Spleen (tissue), 11 donors: ENCODE results near the gene PLD2. TPM values are rescaled to one million over a fixed set of nuclear protein-coding genes. Genes with fewer than 3 reads are reported as not detected.

Source experiments
- DNase-seq: peaks from one replicate; pipeline ENCODE4 v3.0.0-alpha.2; 2020
- H3K27ac ChIP-seq, 8 donors: fragments of 200-600 bp; sonication (generic) in 7 of 8; 1 replicate in 4 of 8; 2 replicates in 4 of 8; pipeline versions ENCODE4 v1.5.0 to v1.8.0; 2016 to 2021; ENCODE audit warnings: inconsistent platforms in 4 of 8, mild to moderate bottlenecking in 4 of 8, moderate library complexity in 1 of 8
- H3K27me3 ChIP-seq, 7 donors: fragments of 200-600 bp; sonication (generic) in 6 of 7; replicated peaks in 1 of 7; 1 replicate in 4 of 7; 2 replicates in 3 of 7; pipeline versions ENCODE4 v1.5.0 to v1.8.0; 2016 to 2021; ENCODE audit warnings: inconsistent platforms in 3 of 7, mild to moderate bottlenecking in 1 of 7
- H3K36me3 ChIP-seq, 6 donors: fragments of 200-600 bp; sonication (generic) in 5 of 6; 1 replicate in 4 of 6; 2 replicates in 2 of 6; pipeline versions ENCODE4 v1.5.0 to v1.8.0; 2016 to 2021; ENCODE audit warnings: inconsistent platforms in 2 of 6
- H3K4me1 ChIP-seq, 6 donors: fragments of 200-600 bp; sonication (generic) in 5 of 6; 1 replicate in 3 of 6; 2 replicates in 3 of 6; pipeline versions ENCODE4 v1.5.0 to v1.8.0; 2016 to 2021; ENCODE audit warnings: inconsistent platforms in 3 of 6
- H3K4me3 ChIP-seq, 8 donors: fragments of 200-600 bp; sonication (generic) in 7 of 8; 1 replicate in 4 of 8; 2 replicates in 4 of 8; pipeline versions ENCODE4 v1.5.0 to v1.8.0; 2016 to 2021; ENCODE audit warnings: inconsistent platforms in 4 of 8, mild to moderate bottlenecking in 4 of 8, moderate library complexity in 2 of 8
- H3K9me3 ChIP-seq, 8 donors: fragments of 200-600 bp; sonication (generic) in 7 of 8; 1 replicate in 4 of 8; 2 replicates in 4 of 8; pipeline versions ENCODE4 v1.5.0 to v1.8.0; 2016 to 2021; ENCODE audit warnings: inconsistent platforms in 4 of 8
- POLR2A ChIP-seq, 3 donors: fragments of 450-650 bp; IDR thresholded peaks; one replicate each; pipeline ENCODE4 v1.5.1; 2017; ENCODE audit warnings: antibody characterized with exemption in 3 of 3, mild to moderate bottlenecking in 1 of 3
- POLR2AphosphoS5 ChIP-seq, 3 donors: sonication (generic); formaldehyde crosslinking; IDR thresholded peaks; one replicate each; pipeline ENCODE4 v1.5.1; 2017; ENCODE audit warnings: antibody characterized with exemption in 3 of 3
- whole genome bisulfite sequencing, 5 donors: extraction: QIAGEN DNeasy Blood & Tissue Kit in 3 of 5; methylation state at CpG; one replicate each; pipeline versions ENCODE4 v1.1.5 to v1.1.7; 2013 to 2018; 5-methylcytosine and 5-hydroxymethylcytosine counted together
- intact Hi-C: fragments of 100-400 bp; cut with DNase I; formaldehyde crosslinking; loops from one replicate; pipeline ENCODE4 v1.15.0; 2023; ENCODE audit warnings: low total_unique reads
- polyA plus RNA-seq, 3 donors: library from polyadenylated mRNA; stranded (reverse); fragments of 200-250 nt; gene quantifications; one replicate each; pipeline ENCODE4 v1.2.1, GENCODE V29; 2013
- total RNA-seq, 7 donors: library from RNA; depleted of rRNA in 3 of 7; stranded (reverse); fragments of >200 nt in 3 of 7; fragmentation: NEBNext Ultra II Directional in 4 of 7; extraction: Animal tissue kit (Norgen Biotek cat#: 25700) in 4 of 7; gene quantifications; one replicate each; pipeline versions ENCODE4 v1.1.0 to v1.2.1, GENCODE V29; 2016 to 2021
- TF ChIP-seq, protein P1 (sequence below), 11 experiments: fragments of 200-600 bp in 7 of 11; fragments of 450-650 bp in 4 of 11; sonication (generic) in 4 of 11; IDR thresholded peaks in 8 of 11; conservative IDR thresholded peaks in 3 of 11; 1 replicate in 7 of 11; 2 replicates in 4 of 11; pipeline versions ENCODE4 v1.4.0 to v1.8.0; 2016 to 2021; ENCODE audit warnings: antibody characterized with exemption in 11 of 11, inconsistent platforms in 4 of 11, mild to moderate bottlenecking in 1 of 11
- donor health status: healthy with polysubstance abuse.
- donor health status: DM: no; HTN: no; CAD: no; lungs with moderate emphysema.
- donor health status: DM: no; HTN: no; CAD: no.
- donor health status: Bipolar disorder and iron deficiency.
- donor health status: healthy.
- donor health status: DM: no; HTN: no; CAD: no.
- donor health status: DM: yes; HTN: yes; CAD: no.

Gene PLD2
- total and polyA plus RNA-seq, 10 donors, result 6.0 to 42.0 (median 26.1) TPM

DNA sequence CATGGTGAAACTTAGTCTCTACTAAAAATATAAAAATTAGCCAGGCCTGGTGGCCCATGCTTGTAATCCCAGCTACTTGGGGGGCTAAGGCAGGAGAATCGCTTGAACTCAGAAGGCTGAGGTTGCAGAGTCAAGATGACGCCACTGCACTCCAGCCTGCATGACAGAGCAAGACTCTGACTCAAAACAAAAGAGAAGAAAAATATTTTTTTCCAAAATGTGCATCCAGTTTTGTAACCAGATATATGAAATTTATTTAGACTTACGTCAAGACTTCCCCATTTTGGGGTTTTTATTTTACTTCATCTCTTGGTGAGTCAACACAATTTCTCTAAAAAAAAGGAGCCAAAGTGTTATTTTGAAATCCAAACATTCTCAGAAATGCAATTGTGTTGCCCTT, 40.8 kb upstream of the PLD2 start:
- H3K27ac ChIP-seq, result peak overlapping the region in 7 of 8 donors; percentile 41 to 87 (median 77)
- no peaks in the 10 kb centered on the region for H3K9me3 ChIP-seq
- peaks cover 0 to 30% (median 7%) of the 10 kb centered on the region in 6 donors for H3K4me1 ChIP-seq
- no peak for DNase-seq
- H3K4me3 ChIP-seq, result no peak overlapping the region
- peak in 1 of 3 donors; percentile 43 for TF ChIP-seq POLR2AphosphoS5 (IDR thresholded peaks at IDR 0.05)
- no peak for TF ChIP-seq POLR2A (IDR thresholded peaks at IDR 0.05)
- intact Hi-C loops, result no loop called here
- no peaks in the 10 kb centered on the region for H3K27me3 ChIP-seq
- 46 to 66% (median 55%) methylated on average over 3 of the region's 3 CpGs for WGBS, 5 donors
- no peaks in the 10 kb centered on the region for H3K36me3 ChIP-seq

DNA sequence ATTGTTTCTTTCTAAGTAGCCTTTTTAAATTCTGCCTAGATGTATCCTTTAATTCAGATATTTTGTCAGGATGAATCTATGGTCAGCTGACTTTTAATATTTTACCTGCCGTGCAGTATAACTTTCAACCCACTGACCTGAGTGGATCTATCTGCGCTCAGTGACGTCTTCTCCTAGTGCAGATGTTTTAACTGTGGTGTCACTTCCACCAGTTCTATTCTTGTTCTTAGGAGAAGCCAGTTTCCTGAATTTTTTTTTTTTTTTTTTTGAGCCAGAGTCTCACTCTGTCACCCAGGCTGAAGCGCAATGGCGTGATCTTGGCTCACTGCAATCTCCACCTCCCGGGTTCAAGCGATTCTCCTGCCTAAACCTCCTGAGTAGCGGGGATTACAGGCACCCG, 40.2 kb upstream of the PLD2 start:
- Histone ChIP-seq H3K9me3 (no peaks in the 10 kb centered on the region), H3K4me3 (no peak overlapping the region), H3K4me1 (peaks cover 0 to 35% (median 9%) of the 10 kb centered on the region in 6 donors), H3K36me3 (no peaks in the 10 kb centered on the region), H3K27ac (peak overlapping the region in 6 of 8 donors; percentile 73 to 87 (median 82)), H3K27me3 (no peaks in the 10 kb centered on the region)
- DNase-seq, result no peak
- WGBS, 5 donors, result 70 to 76% (median 73%) methylated on average over 9 of the region's 9 CpGs
- TF ChIP-seq, protein P1, sequence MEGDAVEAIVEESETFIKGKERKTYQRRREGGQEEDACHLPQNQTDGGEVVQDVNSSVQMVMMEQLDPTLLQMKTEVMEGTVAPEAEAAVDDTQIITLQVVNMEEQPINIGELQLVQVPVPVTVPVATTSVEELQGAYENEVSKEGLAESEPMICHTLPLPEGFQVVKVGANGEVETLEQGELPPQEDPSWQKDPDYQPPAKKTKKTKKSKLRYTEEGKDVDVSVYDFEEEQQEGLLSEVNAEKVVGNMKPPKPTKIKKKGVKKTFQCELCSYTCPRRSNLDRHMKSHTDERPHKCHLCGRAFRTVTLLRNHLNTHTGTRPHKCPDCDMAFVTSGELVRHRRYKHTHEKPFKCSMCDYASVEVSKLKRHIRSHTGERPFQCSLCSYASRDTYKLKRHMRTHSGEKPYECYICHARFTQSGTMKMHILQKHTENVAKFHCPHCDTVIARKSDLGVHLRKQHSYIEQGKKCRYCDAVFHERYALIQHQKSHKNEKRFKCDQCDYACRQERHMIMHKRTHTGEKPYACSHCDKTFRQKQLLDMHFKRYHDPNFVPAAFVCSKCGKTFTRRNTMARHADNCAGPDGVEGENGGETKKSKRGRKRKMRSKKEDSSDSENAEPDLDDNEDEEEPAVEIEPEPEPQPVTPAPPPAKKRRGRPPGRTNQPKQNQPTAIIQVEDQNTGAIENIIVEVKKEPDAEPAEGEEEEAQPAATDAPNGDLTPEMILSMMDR (IDR thresholded peaks at IDR 0.05 in 8 of 11, conservative IDR thresholded peaks at IDR 0.05 in 3 of 11), result no peak
- TF ChIP-seq POLR2AphosphoS5 (IDR thresholded peaks at IDR 0.05) (no peak), POLR2A (IDR thresholded peaks at IDR 0.05) (no peak)
- intact Hi-C loops, result no loop called here

DNA sequence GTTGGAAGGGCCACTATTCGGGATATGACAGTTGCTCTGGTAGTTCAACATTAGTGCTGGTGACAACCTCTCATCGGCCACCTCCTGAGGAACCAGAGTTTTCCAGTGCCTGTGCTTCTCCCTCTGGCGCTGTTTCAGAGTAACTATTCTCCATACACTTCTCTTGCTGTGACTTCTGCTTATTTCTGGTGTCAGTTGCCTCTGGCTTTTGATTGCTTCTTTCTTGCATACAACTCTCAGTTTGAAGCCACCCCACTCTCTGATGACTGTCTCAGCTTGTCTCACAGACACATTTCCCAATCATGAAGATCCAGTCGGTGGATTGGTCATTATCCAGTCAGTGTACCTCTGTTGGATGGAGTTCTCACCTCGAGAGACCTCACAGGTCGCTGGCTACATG, 38.7 kb upstream of the PLD2 start:
- Histone ChIP-seq H3K4me3 (no peak overlapping the region), H3K4me1 (peaks cover 0 to 37% (median 9%) of the 10 kb centered on the region in 6 donors), H3K36me3 (no peaks in the 10 kb centered on the region), H3K27me3 (peaks cover 0 to 4% (median 0%) of the 10 kb centered on the region in 7 donors), H3K9me3 (no peaks in the 10 kb centered on the region), H3K27ac (peak overlapping the region in 3 of 8 donors; percentile 52 to 87 (median 62))
- intact Hi-C loops, result no loop called here
- WGBS, 5 donors, result 74 to 86% (median 79%) methylated on average over 6 of the region's 6 CpGs
- no peak for DNase-seq
- TF ChIP-seq POLR2A (IDR thresholded peaks at IDR 0.05) (no peak), POLR2AphosphoS5 (IDR thresholded peaks at IDR 0.05) (peak in 1 of 3 donors; percentile 45)
- TF ChIP-seq, protein P1 (IDR thresholded peaks at IDR 0.05 in 8 of 11, conservative IDR thresholded peaks at IDR 0.05 in 3 of 11), result no peak

DNA sequence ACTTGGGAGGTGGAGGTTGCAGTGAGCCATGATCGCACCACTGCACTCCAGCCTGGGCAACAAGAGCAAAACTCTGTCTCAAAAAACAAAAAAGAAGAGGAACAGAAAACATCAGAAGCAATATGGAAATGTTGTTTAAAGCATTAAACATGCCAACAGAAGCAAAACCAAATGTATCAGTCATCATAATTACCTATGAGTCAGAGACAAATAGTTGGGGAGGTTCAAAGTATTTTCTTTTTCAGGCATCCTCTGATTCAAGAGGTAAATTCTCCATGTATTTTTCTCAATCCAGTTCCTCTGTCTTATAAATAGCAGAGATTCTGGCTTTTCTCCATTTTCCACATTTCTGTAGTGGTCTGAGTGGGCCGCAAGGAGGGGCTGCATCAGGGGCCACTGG, 37.3 kb upstream of the PLD2 start:
- intact Hi-C loops, result no loop called here
- 91 to 98% (median 97%) methylated on average over 2 of the region's 2 CpGs for WGBS, 5 donors
- Histone ChIP-seq H3K4me3 (no peak overlapping the region), H3K27ac (no peak overlapping the region), H3K9me3 (no peaks in the 10 kb centered on the region), H3K36me3 (no peaks in the 10 kb centered on the region), H3K27me3 (peaks cover 0 to 4% (median 0%) of the 10 kb centered on the region in 7 donors), H3K4me1 (peaks cover 0 to 30% (median 7%) of the 10 kb centered on the region in 6 donors)
- TF ChIP-seq POLR2A (IDR thresholded peaks at IDR 0.05), result no peak
- no peak for TF ChIP-seq POLR2AphosphoS5 (IDR thresholded peaks at IDR 0.05)
- TF ChIP-seq, protein P1 (IDR thresholded peaks at IDR 0.05 in 8 of 11, conservative IDR thresholded peaks at IDR 0.05 in 3 of 11), result no peak
- DNase-seq, result no peak
